ENCODE results near the gene MYOF.

- TF ChIP-seq, protein P1, sequence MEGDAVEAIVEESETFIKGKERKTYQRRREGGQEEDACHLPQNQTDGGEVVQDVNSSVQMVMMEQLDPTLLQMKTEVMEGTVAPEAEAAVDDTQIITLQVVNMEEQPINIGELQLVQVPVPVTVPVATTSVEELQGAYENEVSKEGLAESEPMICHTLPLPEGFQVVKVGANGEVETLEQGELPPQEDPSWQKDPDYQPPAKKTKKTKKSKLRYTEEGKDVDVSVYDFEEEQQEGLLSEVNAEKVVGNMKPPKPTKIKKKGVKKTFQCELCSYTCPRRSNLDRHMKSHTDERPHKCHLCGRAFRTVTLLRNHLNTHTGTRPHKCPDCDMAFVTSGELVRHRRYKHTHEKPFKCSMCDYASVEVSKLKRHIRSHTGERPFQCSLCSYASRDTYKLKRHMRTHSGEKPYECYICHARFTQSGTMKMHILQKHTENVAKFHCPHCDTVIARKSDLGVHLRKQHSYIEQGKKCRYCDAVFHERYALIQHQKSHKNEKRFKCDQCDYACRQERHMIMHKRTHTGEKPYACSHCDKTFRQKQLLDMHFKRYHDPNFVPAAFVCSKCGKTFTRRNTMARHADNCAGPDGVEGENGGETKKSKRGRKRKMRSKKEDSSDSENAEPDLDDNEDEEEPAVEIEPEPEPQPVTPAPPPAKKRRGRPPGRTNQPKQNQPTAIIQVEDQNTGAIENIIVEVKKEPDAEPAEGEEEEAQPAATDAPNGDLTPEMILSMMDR (IDR thresholded peaks at IDR 0.05) = no peak
- no peak for TF ChIP-seq POLR2A (IDR thresholded peaks at IDR 0.05)
These were observed 204.8 kb downstream of the MYOF start for GRCh38 chr10:93277360-93277759.
